Lower leg skin (tissue), 4 donors: ENCODE measurements around the gene SH3RF3. TPM values are rescaled to one million over a fixed set of nuclear protein-coding genes. Genes with fewer than 3 reads are reported as not detected.

ENCODE experiments used
- DNase-seq, 2 donors: peaks; one replicate each; pipeline ENCODE4 v3.0.0-alpha.2; 2019; ENCODE audit warnings: low spot score in 2 of 2
- H3K4me3 ChIP-seq: fragments of 200-600 bp; sonication (generic); 2 replicates; pipeline ENCODE4 v1.5.1; 2017; ENCODE audit warnings: mild to moderate bottlenecking, low read depth; ENCODE audit not compliant: poor library complexity, severe bottlenecking
- POLR2A ChIP-seq, 2 donors: fragments of 450-650 bp; IDR thresholded peaks; one replicate each; pipeline ENCODE4 v1.6.1; 2016 to 2017; ENCODE audit warnings: antibody characterized with exemption in 2 of 2, mild to moderate bottlenecking in 1 of 2, moderate library complexity in 1 of 2
- WGBS, 2 donors: methylation state at CpG; one replicate each; pipeline ENCODE4 v1.1.5; 2018; 5-methylcytosine and 5-hydroxymethylcytosine counted together
- intact Hi-C: fragments of 100-400 bp; cut with DNase I; formaldehyde crosslinking; loops from one replicate; pipeline ENCODE4 v1.15.0; 2023; ENCODE audit warnings: low total_unique reads
- total RNA-seq, 4 donors: library from RNA; depleted of rRNA; stranded (reverse); fragments of >200 nt; gene quantifications; one replicate each; pipeline ENCODE4 v1.1.0, GENCODE V29; 2016
- TF ChIP-seq, protein P1 (sequence below), 3 donors: fragments of 450-650 bp; IDR thresholded peaks; one replicate each; pipeline ENCODE4 v1.5.1; 2016; ENCODE audit warnings: antibody characterized with exemption in 3 of 3, mild to moderate bottlenecking in 3 of 3, moderate library complexity in 2 of 3

The SH3RF3 gene
- total RNA-seq, 4 donors from 2014 or later: 1.9 to 7.4 (median 3.2) TPM

DNA sequence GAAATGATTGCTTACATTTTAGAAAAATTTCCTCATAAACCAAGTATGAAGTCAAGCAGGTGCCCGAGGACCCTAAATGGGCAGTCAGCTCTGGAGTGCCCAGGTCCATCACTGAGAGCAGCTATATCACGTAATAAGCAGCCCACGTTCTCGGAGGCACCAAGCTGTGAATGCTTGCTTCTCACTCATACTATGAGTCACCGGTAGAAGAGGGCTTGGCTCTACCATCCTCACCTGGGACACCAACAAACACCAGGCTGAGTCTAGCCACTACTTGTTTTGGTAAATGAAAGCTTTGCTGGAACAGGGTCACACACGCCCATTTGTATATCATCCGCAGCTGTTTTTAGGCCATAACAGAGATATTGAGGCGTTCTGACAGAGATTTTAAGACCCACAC, 277.3 kb downstream of the SH3RF3 start:
- DNase-seq: peak in 1 of 2 donors; percentile 34
- intact Hi-C loops: no loop called here
- TF ChIP-seq, protein P1, sequence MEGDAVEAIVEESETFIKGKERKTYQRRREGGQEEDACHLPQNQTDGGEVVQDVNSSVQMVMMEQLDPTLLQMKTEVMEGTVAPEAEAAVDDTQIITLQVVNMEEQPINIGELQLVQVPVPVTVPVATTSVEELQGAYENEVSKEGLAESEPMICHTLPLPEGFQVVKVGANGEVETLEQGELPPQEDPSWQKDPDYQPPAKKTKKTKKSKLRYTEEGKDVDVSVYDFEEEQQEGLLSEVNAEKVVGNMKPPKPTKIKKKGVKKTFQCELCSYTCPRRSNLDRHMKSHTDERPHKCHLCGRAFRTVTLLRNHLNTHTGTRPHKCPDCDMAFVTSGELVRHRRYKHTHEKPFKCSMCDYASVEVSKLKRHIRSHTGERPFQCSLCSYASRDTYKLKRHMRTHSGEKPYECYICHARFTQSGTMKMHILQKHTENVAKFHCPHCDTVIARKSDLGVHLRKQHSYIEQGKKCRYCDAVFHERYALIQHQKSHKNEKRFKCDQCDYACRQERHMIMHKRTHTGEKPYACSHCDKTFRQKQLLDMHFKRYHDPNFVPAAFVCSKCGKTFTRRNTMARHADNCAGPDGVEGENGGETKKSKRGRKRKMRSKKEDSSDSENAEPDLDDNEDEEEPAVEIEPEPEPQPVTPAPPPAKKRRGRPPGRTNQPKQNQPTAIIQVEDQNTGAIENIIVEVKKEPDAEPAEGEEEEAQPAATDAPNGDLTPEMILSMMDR (IDR thresholded peaks at IDR 0.05): no peak
- no peak for TF ChIP-seq POLR2A (IDR thresholded peaks at IDR 0.05)
- H3K4me3 ChIP-seq: no peak overlapping the region
- 52 to 71% methylated on average over 8 of the region's 8 CpGs for WGBS, 2 donors

DNA sequence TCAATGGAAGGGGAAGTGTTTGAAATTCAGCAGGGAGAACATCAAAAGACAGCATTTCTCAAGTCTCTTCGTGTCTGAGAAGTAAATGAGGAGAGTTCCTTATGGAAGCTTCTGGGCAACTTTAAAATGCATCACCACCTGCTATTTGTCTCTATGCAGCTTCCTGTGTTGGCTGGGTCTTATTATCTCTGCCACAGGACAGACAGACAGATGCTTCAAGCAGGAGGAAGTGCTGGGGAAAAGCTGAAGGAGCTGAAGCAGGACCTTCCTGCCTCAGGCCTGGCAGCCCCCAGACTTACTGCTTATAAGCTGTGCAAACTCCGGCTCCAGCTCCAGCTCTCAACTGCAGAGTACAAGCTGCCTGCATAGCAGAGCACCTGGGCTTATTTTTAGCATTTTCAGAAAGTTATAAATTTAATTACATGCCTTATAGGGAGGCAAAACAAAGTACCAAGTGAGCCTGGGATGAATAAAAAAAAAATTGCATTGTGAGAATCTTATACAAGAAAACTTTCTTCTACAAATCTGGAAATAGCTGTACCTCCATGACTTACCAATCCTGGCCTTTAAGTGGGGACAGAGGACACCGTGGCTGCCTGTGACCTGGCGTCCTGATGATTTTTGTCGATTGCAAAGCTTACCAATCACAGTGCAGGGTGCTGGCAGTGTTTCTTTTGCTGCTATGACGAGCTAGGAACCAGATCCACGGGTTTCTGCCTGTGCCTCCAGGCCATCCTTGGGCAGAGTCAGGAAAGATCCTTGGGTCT, 278.5 kb downstream of the SH3RF3 start:
- no peak overlapping the region for H3K4me3 ChIP-seq
- intact Hi-C loops: no loop called here
- WGBS, 2 donors: 45 to 57% methylated on average over 7 of the region's 7 CpGs
- TF ChIP-seq POLR2A (IDR thresholded peaks at IDR 0.05): no peak
- TF ChIP-seq, protein P1 (IDR thresholded peaks at IDR 0.05): no peak
- DNase-seq: peak in 1 of 2 donors; percentile 46

- no peak for TF ChIP-seq POLR2A (IDR thresholded peaks at IDR 0.05)
- TF ChIP-seq, protein P1 (IDR thresholded peaks at IDR 0.05): no peak
- intact Hi-C loops: no loop called here
- no peak overlapping the region for H3K4me3 ChIP-seq
- WGBS, 2 donors: 60 to 62% methylated on average over 4 of the region's 4 CpGs
- DNase-seq: no peak
These were observed 279.0 kb downstream of the SH3RF3 start for GRCh38 chr2:109408043-109408335.

GRCh38 chr2:109409321-109410038, 280.5 kb downstream of the SH3RF3 start:
- DNase-seq: no peak
- H3K4me3 ChIP-seq: no peak overlapping the region
- intact Hi-C loops: no loop called here
- 76% methylated on average over 13 of the region's 13 CpGs for WGBS, 2 donors
- TF ChIP-seq POLR2A (IDR thresholded peaks at IDR 0.05): no peak
- TF ChIP-seq, protein P1 (IDR thresholded peaks at IDR 0.05): no peak

- WGBS, 2 donors: 66 to 67% methylated on average over 21 to 22 of the region's 22 CpGs
- no peak for TF ChIP-seq POLR2A (IDR thresholded peaks at IDR 0.05)
- TF ChIP-seq, protein P1 (IDR thresholded peaks at IDR 0.05): no peak
- no peak for DNase-seq
- no peak overlapping the region for H3K4me3 ChIP-seq
- intact Hi-C loops: no loop called here
These were observed 281.2 kb downstream of the SH3RF3 start for GRCh38 chr2:109410039-109410815.
